GM12874 (cell line): ENCODE results near the gene CPNE7.
A peak's percentile ranks its signal among the peaks of the same experiment; 100 is the strongest.

Source experiments
- TF ChIP-seq, protein P1 (sequence below): IDR thresholded peaks from 2 replicates; pipeline ENCODE4 v1.5.1; 2011; ENCODE audit warnings: low read depth, mild to moderate bottlenecking, control low read depth, low read length, moderate library complexity; ENCODE audit not compliant: insufficient read depth

CPNE7 gene

DNA sequence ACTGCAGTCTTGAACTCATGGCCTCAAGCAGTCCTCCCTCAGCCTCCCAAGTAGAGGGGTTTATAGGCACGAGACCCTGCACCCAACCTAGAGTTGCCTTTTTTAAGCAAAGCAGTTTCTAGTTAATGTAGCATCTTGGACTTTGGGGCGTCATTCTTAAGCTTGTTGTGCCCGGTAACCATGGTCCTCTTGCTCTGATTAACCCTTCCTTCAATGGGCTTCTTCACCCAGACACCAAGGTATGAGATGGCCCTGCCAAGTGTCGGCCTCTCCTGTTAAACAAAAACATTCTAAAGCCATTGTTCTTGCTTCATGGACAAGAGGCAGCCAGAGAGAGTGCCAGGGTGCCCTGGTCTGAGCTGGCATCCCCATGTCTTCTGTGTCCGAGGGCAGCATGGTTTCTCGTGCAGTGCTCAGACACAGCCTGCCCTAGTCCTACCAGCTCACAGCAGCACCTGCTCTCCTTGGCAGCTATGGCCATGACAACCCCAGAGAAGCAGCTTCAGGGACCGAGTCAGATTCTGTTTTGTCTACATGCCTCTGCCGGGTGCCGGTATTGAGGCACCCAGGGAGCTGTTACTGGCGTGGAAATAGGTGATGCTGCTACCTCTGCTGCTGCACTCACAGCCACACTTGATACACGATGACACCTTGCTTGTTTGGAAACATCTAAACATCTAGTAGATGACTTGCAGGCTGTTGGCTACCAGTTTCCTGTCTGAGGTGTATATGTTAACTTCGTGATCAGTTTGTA, 11.7 kb upstream of the CPNE7 start:
- TF ChIP-seq, protein P1, sequence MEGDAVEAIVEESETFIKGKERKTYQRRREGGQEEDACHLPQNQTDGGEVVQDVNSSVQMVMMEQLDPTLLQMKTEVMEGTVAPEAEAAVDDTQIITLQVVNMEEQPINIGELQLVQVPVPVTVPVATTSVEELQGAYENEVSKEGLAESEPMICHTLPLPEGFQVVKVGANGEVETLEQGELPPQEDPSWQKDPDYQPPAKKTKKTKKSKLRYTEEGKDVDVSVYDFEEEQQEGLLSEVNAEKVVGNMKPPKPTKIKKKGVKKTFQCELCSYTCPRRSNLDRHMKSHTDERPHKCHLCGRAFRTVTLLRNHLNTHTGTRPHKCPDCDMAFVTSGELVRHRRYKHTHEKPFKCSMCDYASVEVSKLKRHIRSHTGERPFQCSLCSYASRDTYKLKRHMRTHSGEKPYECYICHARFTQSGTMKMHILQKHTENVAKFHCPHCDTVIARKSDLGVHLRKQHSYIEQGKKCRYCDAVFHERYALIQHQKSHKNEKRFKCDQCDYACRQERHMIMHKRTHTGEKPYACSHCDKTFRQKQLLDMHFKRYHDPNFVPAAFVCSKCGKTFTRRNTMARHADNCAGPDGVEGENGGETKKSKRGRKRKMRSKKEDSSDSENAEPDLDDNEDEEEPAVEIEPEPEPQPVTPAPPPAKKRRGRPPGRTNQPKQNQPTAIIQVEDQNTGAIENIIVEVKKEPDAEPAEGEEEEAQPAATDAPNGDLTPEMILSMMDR, result no peak

GRCh38 chr16:89564476-89565255, 10.9 kb upstream of the CPNE7 start:
- TF ChIP-seq, protein P1, result no peak

DNA sequence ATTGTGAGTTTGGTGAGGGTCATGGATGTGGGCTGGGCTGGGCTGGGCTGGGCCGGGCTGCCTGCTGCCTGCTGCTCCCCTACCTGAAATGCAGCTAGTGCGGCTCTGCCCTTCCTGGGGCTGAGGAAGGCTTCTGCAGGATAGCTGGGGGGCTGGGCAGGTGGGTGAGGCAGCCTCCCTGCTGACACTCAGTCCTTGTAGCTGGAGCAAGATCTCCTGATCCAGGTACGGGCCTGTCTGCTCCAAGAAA, 10.4 kb upstream of the CPNE7 start:
- TF ChIP-seq, protein P1, result no peak

DNA sequence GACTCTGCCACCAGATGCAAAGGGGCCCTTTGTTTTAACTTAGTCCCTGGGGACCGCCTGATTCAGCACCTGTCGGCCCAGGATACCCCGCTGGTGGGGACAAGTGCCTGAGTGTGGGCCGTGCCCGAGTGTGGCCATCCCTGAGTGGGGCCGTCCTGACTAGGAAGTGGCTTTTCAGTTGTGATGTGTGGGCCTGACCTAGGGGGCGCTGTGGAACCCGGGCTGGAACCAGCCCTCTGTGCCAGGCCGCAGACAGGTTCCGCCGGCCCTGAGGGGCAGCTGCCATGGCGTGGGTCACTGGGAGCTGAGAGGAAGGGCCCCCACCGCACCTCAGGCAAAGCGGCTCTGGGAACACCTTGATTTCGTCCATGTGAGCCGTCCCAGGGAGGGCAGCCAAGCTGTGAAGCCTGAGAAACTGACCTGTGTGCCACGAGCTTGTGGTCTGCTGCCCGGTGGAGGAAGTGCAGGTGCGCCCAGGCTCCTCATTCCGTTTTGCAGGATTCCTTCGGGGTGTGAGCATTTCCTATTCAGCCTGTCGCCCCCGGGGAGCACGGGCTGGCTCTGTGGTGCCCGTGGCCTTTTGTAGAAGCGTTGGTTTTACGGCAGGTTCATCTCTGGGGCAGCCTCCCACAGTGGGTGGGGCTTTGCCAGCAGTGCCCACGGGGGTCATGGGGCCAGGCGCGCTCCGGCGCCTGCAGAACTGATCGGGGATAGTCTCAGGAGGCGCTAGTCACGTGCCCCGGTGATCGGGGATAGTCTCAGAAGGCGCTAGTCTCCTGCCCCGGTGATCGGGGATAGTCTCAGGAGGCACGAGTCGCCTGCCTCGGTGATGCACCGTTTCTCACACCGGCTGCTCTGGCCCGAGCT, 9.8 kb upstream of the CPNE7 start:
- TF ChIP-seq, protein P1, result peak; percentile 83

DNA sequence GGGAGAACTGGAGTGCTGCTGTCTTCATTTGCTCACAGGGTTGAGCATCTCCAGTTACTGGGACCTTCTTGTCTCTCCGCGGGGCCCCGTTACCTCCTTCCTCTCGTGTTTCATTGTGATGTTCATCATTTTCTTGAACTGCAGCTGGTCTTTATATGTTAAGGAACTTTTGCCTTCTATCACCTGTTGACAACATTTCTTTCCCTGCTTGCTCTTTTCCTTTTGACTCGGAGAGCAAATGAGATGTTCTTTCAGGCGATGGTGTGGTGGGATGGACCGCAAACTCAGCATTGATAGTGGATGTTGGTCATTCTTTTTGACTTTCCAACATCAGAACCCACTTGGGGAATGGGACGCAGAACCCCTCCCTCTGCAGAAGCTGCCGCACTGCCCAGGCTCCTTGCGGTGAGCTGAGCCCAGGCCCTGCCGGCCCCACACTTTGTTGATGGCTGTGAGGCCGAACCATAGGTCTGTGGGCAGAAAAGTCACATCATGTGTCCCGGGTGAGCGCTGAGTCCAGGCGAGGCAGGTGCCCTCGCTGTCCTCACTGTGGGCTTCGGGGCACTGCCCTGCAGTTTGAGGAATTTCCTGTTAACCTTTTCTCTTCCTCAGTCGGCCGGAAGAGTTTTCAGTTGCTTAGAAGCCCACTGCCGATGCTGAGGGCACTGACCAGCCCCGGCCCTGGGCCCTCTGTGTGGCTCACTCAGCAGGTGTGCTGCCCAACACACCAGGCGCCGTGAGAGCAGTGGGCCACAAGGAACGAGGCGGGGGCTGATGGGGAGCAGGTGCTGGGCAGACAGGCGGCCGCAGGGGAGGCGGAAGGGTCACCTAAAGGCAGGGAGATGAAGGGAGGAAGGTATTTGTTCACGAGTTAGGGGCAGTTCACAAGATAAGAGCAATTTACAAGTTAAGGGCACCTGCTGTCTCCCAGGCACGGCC, 7.6 kb upstream of the CPNE7 start:
- TF ChIP-seq, protein P1, result no peak

DNA sequence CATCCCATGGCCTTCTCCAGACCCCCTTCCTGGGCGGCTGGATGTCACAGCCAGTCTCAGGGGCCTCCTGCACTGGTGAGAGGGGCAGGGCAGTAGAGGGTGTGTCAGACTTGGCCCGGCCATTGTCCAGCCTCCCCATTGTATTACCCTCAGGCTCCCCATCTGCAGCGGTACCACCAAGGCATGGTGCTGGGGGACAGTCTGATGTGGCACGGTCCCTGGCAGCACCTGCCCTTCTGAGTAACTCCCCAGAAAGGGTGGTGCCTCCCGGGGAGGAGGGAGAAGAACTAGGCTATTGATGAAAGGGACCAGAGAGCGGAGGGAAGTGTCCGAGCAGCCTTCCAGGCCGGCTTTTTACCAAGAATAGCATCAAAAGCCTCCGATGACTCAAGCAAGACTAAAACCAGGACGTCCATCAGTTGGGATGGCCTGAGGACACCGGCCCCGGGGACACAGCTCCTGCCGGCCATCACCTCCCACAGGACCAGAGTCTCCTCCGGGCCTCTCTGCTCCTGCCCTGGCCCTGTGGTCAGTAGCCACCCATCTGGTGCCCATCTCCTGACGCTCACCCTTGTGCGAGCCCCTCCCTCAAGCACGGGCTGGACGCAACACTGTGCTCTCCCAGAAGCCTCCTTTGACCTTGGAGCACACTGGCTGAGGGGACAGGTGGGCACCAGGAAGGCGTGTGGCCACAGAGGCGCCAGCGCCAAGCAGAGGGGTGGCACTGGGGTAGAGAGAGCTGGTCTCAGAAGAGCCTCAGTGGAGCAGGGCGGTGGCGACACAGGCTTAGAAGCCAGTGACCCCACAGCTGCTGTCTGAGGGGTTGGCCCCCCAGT, 5.8 kb upstream of the CPNE7 start:
- TF ChIP-seq, protein P1, result no peak
